ENCODE measurements around the gene DUSP1.

The DUSP1 gene

DNA sequence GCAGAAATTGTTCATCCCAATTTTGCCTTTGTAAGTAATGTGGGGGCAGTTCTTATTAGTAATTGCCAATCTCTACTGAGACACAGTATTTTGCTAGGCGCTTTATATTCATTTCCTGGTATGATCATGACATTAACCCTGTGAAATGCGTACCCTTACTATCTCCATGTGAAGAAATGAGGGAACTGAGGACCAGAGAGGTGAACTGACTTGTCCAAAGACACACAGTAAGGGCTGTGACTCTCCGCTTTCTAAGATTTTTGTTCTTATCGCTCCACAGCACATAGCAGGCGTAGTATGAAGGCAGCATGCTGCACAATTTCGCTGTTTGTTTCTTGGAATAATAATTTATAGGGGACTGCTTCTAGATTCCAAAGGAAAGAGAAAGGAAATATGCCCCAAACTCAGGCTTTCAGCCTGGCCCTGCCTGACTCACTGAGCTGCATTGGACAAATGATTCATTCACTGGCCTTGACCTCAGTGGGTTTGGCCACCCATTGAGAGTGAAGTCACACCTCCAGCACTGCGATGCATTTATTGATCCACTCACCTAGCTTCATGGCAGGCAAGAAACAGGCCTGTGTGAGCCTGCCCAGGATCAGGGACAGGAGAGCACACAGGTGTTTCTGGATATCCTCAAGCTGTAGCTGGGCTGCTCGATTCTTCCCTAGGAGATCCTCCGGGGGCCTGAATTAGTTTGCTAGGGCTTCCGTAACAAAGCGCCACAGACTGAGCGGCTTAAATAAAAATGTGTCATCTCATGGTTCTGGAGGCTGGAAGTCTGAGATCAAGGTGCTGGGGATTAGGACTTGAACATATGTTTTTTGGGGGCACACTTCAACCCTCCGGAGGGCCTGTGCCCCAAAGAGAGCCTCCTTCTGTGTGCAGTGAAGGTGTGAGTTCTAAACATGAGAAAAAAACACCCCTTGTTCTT lies 7.2 kb upstream of the DUSP1 start:
- no peak for DNase-seq

DNA sequence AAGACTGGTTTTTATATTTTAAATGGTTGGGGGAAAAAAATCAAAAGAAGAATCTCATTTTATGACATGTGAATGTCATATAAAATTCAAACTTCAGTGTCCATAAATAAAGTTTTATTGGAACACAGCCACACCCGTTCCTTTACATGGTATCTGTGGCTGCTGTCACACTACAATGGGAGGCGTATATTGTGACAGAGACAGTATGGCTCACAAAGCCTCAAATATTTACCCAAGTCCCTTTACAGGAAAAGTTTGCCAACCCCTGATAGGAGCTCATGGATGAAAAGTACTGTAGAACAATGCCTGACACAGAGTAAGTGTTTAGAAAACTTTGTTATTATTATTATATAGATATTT lies 5.2 kb upstream of the DUSP1 start:
- DNase-seq, result no peak

DNA sequence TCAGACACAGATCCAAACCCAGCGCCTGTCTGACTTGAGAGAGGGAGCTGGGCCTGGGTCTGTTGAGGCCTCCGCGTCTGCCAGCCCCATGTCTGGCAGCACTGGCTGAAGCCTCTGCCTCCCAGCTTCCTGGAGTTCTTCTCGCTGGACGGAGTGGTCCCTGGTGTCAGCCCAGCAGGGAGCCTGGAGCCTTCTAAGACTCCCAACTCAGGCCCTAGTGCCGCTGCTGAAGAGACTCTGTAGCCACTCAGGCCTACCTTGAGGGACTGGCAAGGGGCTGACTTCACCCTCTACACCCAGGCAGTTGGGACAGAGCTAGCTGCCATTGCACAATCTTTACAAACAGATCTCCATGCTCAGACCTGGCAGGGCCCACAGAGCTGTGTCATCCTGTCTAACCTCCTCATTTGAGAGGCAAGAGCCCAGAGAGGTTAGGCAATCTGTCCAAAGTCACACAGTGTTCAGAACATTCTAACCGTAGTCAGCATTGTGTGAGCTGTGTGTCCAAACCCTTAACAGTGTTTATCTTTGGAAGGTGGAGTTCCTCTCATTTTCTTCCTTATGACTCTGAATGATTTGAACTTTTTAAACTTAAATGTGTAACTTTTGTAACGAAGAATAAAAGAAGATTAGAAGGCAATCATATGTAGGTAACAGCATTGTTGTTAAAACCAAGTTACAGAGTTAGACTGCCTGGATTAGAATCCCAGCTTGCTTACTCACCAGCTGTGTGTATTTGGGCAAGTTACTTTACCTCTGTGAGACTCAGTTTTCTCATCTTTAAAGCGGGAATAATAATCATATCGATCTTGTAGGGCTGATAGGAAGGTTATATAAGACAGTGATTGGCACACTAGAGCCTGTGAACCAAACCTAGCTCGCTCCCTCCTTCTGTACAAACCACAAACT lies 4.6 kb upstream of the DUSP1 start:
- no peak for DNase-seq

DNA sequence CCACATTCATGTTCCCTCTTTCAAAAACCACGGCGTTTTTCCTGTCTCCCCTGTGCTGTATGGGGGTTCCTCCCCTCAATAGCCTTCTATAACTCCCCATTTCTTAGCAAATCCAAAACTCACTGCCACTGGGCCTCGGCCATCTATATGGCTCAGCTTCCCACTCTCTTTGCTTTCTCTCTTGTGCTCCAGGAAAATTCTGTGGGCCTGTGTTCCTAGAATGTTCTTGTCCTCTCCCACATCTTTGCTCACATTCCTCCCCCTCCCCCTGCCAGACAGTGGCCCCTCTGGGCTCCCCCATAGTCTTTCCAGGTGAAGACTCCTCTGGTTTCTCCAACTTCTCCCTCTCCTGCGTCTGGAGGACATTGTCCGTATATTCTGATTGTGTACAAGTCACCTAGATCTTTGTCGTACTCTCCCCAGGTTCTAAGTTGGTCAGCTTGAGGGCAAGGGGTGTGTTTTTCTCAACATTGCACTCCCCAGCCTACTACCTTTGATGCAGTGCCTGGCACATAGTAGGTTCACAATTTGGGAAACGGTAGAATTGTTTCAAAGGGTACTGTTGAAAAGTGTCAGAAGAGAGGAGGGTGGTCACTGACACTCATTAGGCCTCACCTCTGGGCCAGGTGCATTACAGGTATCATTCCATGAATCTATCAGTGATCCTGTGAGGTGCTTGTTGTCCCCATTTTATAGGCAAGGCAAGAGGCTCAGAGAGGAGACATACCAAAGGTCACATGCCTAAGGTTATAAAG lies 3.7 kb upstream of the DUSP1 start:
- no peak for DNase-seq

DNA sequence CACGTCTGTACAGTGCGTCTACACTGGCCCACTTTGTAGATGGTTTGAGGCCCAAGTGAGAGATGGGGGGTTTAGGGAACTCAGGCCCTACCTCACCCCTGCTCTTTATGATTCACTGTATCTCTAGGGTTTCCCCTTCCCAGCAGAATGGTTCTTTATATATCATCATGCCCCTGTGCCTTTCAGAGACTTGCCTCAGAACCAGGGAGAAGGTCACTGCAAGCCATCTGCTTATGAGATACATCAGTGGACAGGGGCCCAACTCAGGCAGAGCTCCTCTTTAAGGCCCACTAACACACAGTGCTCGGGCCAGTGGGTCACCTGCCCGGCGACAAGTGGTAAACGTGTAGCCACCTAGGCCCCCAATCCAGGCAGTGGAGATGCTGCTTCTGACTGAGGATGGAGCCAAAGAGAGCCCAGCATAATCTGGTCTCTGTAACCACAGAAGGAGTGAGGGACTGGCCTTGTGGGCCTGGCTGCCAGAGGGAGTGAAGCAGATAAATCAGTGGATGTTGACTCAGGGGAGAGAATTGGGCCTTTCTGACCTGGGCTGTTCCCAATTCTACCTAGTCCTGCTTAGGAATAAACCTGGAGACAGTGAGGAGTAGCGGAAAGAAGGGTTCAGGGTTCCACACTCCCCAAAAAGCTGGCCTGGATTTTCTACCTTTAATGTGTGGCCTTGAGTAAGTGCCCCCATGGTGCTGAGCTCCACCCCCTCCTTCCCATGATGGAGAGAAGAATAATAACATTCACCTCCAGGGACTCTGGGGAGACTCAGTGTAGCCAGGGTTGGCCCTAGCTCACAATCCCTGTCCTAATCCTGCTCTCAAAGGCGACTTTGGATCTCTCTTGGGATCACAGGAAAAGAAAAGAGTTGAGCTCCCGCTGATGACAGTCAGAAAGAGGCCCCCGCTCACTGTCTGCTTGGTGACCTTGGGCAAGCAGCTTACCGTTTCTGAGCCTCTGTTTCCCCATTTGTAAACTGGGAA lies 2.8 kb upstream of the DUSP1 start:
- no peak for DNase-seq

- peak; percentile 92 for DNase-seq
These were observed 1.3 kb upstream of the DUSP1 start for GRCh38 chr5:172772112-172772906.

- no peak for DNase-seq
These were observed 580 bp upstream of the DUSP1 start for GRCh38 chr5:172771439-172772111.

DNA sequence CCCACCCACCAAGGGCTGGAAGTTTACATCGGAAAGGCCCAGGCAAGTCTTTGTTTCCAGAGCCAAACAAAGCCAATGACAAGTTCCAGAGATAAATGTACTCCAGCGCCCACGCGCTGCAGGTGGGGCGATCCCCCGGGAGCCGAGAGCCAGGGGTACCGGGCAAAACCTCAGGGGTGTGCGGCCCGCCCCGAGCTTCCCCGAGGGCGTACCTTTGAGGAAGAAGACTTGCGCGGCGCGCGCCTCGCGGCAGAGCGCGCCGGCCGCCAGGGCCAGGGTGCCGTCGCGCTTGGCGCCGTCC lies 671 bp downstream of the DUSP1 start:
- no peak for DNase-seq

GRCh38 chr5:172769616-172770373 lies 1.2 kb downstream of the DUSP1 start:
- DNase-seq, result peak; percentile 65

GRCh38 chr5:172769342-172769615 lies 1.7 kb downstream of the DUSP1 start:
- no peak for DNase-seq

DNA sequence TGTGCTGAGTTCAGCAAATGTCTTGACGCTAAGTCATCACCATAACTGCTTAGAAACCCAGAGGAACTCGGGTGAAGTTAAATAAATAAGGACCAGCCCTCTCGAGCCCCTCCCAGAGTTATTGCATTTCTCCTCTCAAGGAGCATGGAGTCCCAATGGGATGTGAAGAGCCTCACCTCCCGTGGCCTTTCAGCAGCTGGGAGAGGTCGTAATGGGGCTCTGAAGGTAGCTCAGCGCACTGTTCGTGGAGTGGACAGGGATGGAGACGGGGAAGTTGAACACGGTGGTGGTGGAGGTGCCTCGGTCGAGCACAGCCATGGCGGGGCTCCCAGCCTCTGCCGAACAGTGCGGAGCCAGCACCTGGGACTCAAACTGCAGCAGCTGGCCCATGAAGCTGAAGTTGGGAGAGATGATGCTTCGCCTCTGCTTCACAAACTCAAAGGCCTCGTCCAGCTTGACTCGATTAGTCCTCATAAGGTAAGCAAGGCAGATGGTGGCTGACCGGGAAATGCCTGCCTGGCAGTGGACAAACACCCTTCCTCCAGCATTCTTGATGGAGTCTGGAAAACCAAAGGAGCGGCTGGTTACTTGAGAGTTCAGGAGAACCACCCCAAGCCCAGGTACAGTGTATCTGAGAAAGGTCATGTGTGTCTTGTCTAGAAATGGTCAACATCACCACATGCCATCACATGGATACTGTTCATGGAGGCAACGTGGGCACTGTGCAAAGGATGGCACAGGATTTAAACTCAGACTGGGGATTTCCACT lies 2.2 kb downstream of the DUSP1 start:
- peak; percentile 65 for DNase-seq

GRCh38 chr5:172768098-172768572 lies 2.9 kb downstream of the DUSP1 start:
- DNase-seq, result no peak

DNA sequence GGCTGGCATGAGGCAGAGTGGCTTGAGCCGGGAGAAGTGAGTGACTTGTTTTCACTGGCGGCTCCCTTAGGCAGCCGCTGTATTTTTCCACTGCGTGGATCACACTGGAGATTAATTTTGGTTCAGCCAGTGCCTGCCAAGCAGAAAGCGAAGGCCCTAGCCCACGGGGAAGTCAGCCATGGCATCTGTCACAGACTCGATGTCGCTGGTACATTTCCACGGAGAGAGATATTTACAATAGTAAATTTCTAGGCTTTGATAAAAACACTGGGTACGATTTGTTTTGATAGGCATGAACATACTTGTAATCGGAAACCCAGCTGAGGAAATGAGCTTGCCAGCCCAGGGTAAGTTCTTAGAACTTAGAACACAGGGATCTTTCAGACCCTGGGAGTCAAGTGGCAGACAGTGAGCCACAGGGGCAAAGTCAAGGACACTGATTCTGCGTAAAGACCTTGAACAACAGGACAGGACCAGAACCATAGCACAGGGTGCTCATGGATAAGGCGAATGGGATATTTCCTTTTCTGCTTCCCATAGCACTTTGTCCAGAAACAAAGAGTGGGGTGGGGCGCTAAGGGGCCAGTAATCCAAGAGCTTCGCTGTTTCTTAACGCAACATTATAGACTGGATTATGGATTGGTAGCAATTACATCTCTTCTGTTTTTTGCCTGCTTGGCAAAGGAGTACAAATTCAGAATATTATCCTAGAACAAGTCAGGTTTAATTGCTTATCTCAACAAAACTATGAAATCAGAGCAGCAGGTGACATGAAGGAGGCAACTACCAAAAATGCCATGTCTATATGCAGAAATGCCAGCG lies 4.5 kb downstream of the DUSP1 start:
- DNase-seq, result peak; percentile 80

- DNase-seq, result no peak
These were observed 5.2 kb downstream of the DUSP1 start for GRCh38 chr5:172765766-172766286.

DNA sequence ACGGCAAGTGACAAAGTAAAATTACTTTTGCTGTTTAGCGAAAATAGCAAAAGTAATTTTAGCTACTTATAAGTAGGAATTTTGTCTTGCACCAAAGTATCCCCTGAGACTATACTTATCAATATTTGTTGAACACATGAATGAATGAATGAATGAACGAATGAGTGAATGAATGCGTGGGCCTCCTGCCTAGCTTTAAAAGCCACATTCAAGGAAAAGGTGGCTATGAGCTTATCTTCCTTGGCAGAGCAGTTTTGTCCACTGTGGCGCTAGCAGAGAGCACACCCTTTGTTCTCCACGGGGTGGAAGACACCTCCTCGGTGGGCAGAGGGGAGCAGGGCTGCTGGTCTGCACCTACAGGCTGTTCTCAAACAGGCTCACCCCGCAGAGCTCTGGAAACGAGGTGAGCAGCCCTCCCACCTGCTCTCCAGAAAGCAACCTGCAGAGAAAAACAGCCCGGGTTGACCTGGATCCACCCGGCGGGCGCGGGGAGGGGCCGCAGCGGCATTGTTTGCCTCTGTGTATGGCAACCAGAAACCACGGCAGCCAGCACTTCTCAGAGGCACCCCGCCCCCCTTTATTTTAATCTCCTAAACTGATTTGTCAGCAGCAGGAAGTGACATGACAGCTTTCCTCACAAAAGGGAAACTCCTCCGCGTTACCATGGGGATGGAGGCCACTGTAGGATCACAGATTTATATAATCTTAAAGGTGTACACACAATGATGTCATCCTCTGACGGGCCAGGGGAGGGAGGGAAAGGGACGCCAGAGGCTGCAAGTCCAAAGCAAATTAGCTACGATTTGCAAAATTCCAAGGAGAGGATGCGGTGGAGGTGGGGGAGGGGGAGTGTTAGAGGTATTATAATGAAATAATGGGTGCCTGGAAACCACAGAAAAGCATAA lies 5.9 kb downstream of the DUSP1 start:
- peak; percentile 92 for DNase-seq

- DNase-seq, result no peak
These were observed 7.9 kb downstream of the DUSP1 start for GRCh38 chr5:172763120-172763464.
